ENCODE data around the gene TNNI3K. TPM values are rescaled to one million over a fixed set of nuclear protein-coding genes. Genes with fewer than 3 reads are reported as not detected.

Gene TNNI3K
- total and polyA plus RNA-seq, 10 of the 15 experiments (the other 5 are each of a cell fraction or from before 2014, with no cell fraction given) = 0.14 to 1.6 (median 0.44) TPM; not detected in 4

- no peaks in the 10 kb centered on the region for H3K4me1 ChIP-seq (ENCODE audit: control insufficient read depth, insufficient read depth, low read length)
- no peak overlapping the region for H3K4me3 ChIP-seq
- BruUV-seq (replicated peaks) = no TSS peak
- no peak overlapping the region for H2AFZ ChIP-seq (ENCODE audit: control insufficient read depth, low read depth, low read length)
- intact Hi-C loops (cut with micrococcal nuclease; ENCODE audit: unreplicated experiment) = no loop called here
- no peaks in the 10 kb centered on the region for H4K20me1 ChIP-seq (ENCODE audit: control insufficient read depth, insufficient read depth)
- no peak overlapping the region for H3K4me2 ChIP-seq (ENCODE audit: control insufficient read depth, insufficient read depth)
- 18% methylated on average over 4 of the region's 4 CpGs for WGBS (ENCODE audit: insufficient coverage, insufficient replicate concordance, low lambda C conversion rate, missing lambda C conversion rate)
- no peak overlapping the region for H3K9ac ChIP-seq (ENCODE audit: control insufficient read depth, insufficient read depth, low read length)
- no peaks in the 10 kb centered on the region for H3K27me3 ChIP-seq (replicated peaks in 1 of 2; ENCODE audit: control insufficient read depth in 2 of 2, insufficient read depth in 2 of 2, low read length in 1 of 2)
- H3K27ac ChIP-seq (ENCODE audit: control insufficient read depth, insufficient read depth) = no peak overlapping the region
- no peak for DNase-seq (ENCODE audit: low read depth, low spot score)
- ChIA-PET RAD21 (ENCODE audit: unreplicated experiment) (interaction anchor here (0.5 kb wide), 1 partner anchor 470 kb away, joined by 3 read pairs; no protein-coding TSS in a partner anchor), CTCF (no interaction called here), SMC1A (ENCODE audit: uncharacterized antibody, unreplicated experiment) (interaction anchor here (0.7 to 1.3 kb wide), 2 partner anchors 7 to 19 kb away, joined by 3 read pairs; no protein-coding TSS in a partner anchor), POLR2A (interaction anchor here (0.6 kb wide), 1 partner anchor 26 kb away, joined by 3 read pairs; no protein-coding TSS in a partner anchor)
- H3K36me3 ChIP-seq (ENCODE audit: control insufficient read depth in 2 of 2, insufficient read depth in 2 of 2, low read length in 1 of 2) = no peaks in the 10 kb centered on the region
- no peak for TF ChIP-seq ZZZ3 (IDR thresholded peaks at IDR 0.05; ENCODE audit: control insufficient read depth, insufficient read length, low read depth)
- no peaks in the 10 kb centered on the region for H3K79me2 ChIP-seq (ENCODE audit: control insufficient read depth, insufficient read depth, low read length)
- H3K9me3 ChIP-seq (replicated peaks; ENCODE audit: control insufficient read depth, insufficient read depth, low read length) = no peaks in the 10 kb centered on the region
- no peak for ATAC-seq
- in situ Hi-C loops (cut with MboI) = no loop called here
- no peak for FAIRE-seq
Observed at GRCh38 chr1:74422421-74423292, 187.5 kb downstream of the TNNI3K start.

GRCh38 chr1:74423471-74423870 is 188.3 kb downstream of the TNNI3K start:
- H3K27me3 ChIP-seq (replicated peaks in 1 of 2; ENCODE audit: control insufficient read depth in 2 of 2, insufficient read depth in 2 of 2, low read length in 1 of 2) = no peaks in the 10 kb centered on the region
- H2AFZ ChIP-seq (ENCODE audit: control insufficient read depth, low read depth, low read length) = no peak overlapping the region
- in situ Hi-C loops (cut with MboI) = no loop called here
- BruUV-seq (replicated peaks) = no TSS peak
- RAD21 ChIA-PET (ENCODE audit: unreplicated experiment) = no interaction called here
- WGBS (ENCODE audit: insufficient coverage, insufficient replicate concordance, low lambda C conversion rate, missing lambda C conversion rate) = 65% methylated on average over 2 of the region's 2 CpGs
- no peaks in the 10 kb centered on the region for H3K4me1 ChIP-seq (ENCODE audit: control insufficient read depth, insufficient read depth, low read length)
- FAIRE-seq = no peak
- H3K9me3 ChIP-seq (replicated peaks; ENCODE audit: control insufficient read depth, insufficient read depth, low read length) = no peaks in the 10 kb centered on the region
- H3K4me2 ChIP-seq (ENCODE audit: control insufficient read depth, insufficient read depth) = no peak overlapping the region
- no peaks in the 10 kb centered on the region for H4K20me1 ChIP-seq (ENCODE audit: control insufficient read depth, insufficient read depth)
- no peak overlapping the region for H3K27ac ChIP-seq (ENCODE audit: control insufficient read depth, insufficient read depth)
- ATAC-seq = no peak
- intact Hi-C loops (cut with micrococcal nuclease; ENCODE audit: unreplicated experiment) = no loop called here
- no peak overlapping the region for H3K9ac ChIP-seq (ENCODE audit: control insufficient read depth, insufficient read depth, low read length)
- CTCF ChIA-PET = no interaction called here
- no peaks in the 10 kb centered on the region for H3K79me2 ChIP-seq (ENCODE audit: control insufficient read depth, insufficient read depth, low read length)
- no peak for DNase-seq (ENCODE audit: low read depth, low spot score)
- no peaks in the 10 kb centered on the region for H3K36me3 ChIP-seq (ENCODE audit: control insufficient read depth in 2 of 2, insufficient read depth in 2 of 2, low read length in 1 of 2)
- POLR2A ChIA-PET = no interaction called here
- SMC1A ChIA-PET (ENCODE audit: uncharacterized antibody, unreplicated experiment) = interaction anchor here (0.7 to 1.3 kb wide), 2 partner anchors 8 to 20 kb away, joined by 3 read pairs; no protein-coding TSS in a partner anchor
- H3K4me3 ChIP-seq = no peak overlapping the region
- TF ChIP-seq BRCA1 (IDR thresholded peaks at IDR 0.05; ENCODE audit: low read depth, low read length) = no peak
- TF ChIP-seq MEF2B (IDR thresholded peaks at IDR 0.05; ENCODE audit: partially characterized antibody, poor library complexity, severe bottlenecking) = no peak
- TF ChIP-seq BHLHE40 (IDR thresholded peaks at IDR 0.05; ENCODE audit: borderline replicate concordance in 1 of 2, low read depth in 2 of 2, low read length in 1 of 2) = no peak
- no peak for TF ChIP-seq ZBTB33 (IDR thresholded peaks at IDR 0.05)
- no peak for TF ChIP-seq ETV6 (conservative IDR thresholded peaks at IDR 0.05 in 1 of 2, IDR thresholded peaks at IDR 0.05 in 1 of 2; ENCODE audit: borderline replicate concordance in 1 of 2, low read depth in 1 of 2)
- TF ChIP-seq ZNF622 (IDR thresholded peaks at IDR 0.05) = no peak
- TF ChIP-seq POLR2AphosphoS2 (IDR thresholded peaks at IDR 0.05; ENCODE audit: low read depth, low read length) = no peak
- no peak for TF ChIP-seq ATF3 (IDR thresholded peaks at IDR 0.05; ENCODE audit: borderline replicate concordance, extremely low read depth, low read depth, low read length)
- TF ChIP-seq NFYB (IDR thresholded peaks at IDR 0.05; ENCODE audit: insufficient read depth, low read depth, low read length) = no peak
- no peak for TF ChIP-seq NR2C1 (IDR thresholded peaks at IDR 0.05)
- TF ChIP-seq SUZ12 (IDR thresholded peaks at IDR 0.05; ENCODE audit: unreplicated experiment) = no peak
- no peak for TF ChIP-seq ATF7 (IDR thresholded peaks at IDR 0.05; ENCODE audit: low read depth)
- no peak for TF ChIP-seq MYB (IDR thresholded peaks at IDR 0.05; ENCODE audit: borderline replicate concordance, low read depth, low read length)

Data from GM12878 (cell line).